H9 (cell line): ENCODE results near the gene DUSP1. TPM values are rescaled to one million over a fixed set of nuclear protein-coding genes. Genes with fewer than 3 reads are reported as not detected.

Source experiments
- DNase-seq: peaks from one replicate; pipeline ENCODE4 v3.0.0-alpha.2; 2017
- H2AFZ ChIP-seq: one replicate; pipeline ENCODE4 v1.6.1; 2013; ENCODE audit warnings: mild to moderate bottlenecking, low read length, control low read depth, moderate library complexity
- H2AK5ac ChIP-seq: 2 replicates; pipeline ENCODE4 v1.6.1; 2013; ENCODE audit warnings: low read length, control low read depth, mixed read lengths; ENCODE audit not compliant: insufficient read length
- H2BK120ac ChIP-seq: one replicate; pipeline ENCODE4 v1.6.1; 2013; ENCODE audit warnings: low read depth, mild to moderate bottlenecking, low read length, control low read depth, inconsistent platforms; ENCODE audit not compliant: poor library complexity, severe bottlenecking
- H2BK12ac ChIP-seq: 2 replicates; pipeline ENCODE4 v1.6.1; 2013; ENCODE audit warnings: low read length, control low read depth, mixed read lengths, low read depth; ENCODE audit not compliant: insufficient read length
- H2BK15ac ChIP-seq: 2 replicates; pipeline ENCODE4 v1.6.1; 2013; ENCODE audit warnings: low read depth, low read length, control low read depth
- H2BK20ac ChIP-seq: one replicate; pipeline ENCODE4 v1.6.1; 2013; ENCODE audit warnings: low read depth, mild to moderate bottlenecking, low read length, control low read depth, inconsistent platforms; ENCODE audit not compliant: poor library complexity, severe bottlenecking
- H2BK5ac ChIP-seq: 2 replicates; pipeline ENCODE4 v1.6.1; 2013; ENCODE audit warnings: low read length, control low read depth, mixed read lengths; ENCODE audit not compliant: insufficient read length
- H3K14ac ChIP-seq: 2 replicates; pipeline ENCODE4 v1.6.1; 2013; ENCODE audit warnings: low read length, control low read depth; ENCODE audit not compliant: insufficient read depth
- H3K18ac ChIP-seq: 2 replicates; pipeline ENCODE4 v1.6.1; 2013; ENCODE audit warnings: low read depth, mild to moderate bottlenecking, mixed read lengths, low read length, control low read depth; ENCODE audit not compliant: insufficient read length
- H3K23ac ChIP-seq: 2 replicates; pipeline ENCODE4 v1.6.1; 2013; ENCODE audit warnings: low read length, control low read depth, mixed read lengths, low read depth; ENCODE audit not compliant: insufficient read length
- H3K23me2 ChIP-seq: 2 replicates; pipeline ENCODE4 v1.6.1; 2013; ENCODE audit warnings: low read depth, mild to moderate bottlenecking, mixed read lengths, low read length, control low read depth; ENCODE audit not compliant: insufficient read length, poor library complexity, severe bottlenecking
- H3K27ac ChIP-seq: 2 replicates; pipeline ENCODE4 v1.5.1; 2013; ENCODE audit warnings: low read length, control low read depth, mixed read lengths, low read depth; ENCODE audit not compliant: insufficient read length
- H3K27me3 ChIP-seq: 2 replicates; pipeline ENCODE4 v1.6.1; 2013; ENCODE audit warnings: low read length, control low read depth, inconsistent platforms; ENCODE audit not compliant: insufficient read depth
- H3K4ac ChIP-seq: 2 replicates; pipeline ENCODE4 v1.6.1; 2013; ENCODE audit warnings: low read depth, mild to moderate bottlenecking, control low read depth, inconsistent platforms, low read length, moderate library complexity
- H3K4me1 ChIP-seq: 2 replicates; pipeline ENCODE4 v1.6.1; 2013; ENCODE audit warnings: low read length, control low read depth, inconsistent platforms; ENCODE audit not compliant: insufficient read depth
- H3K4me2 ChIP-seq: 2 replicates; pipeline ENCODE4 v1.6.1; 2013; ENCODE audit warnings: low read length, control low read depth, mixed read lengths; ENCODE audit not compliant: insufficient read length, insufficient read depth
- H3K56ac ChIP-seq: 2 replicates; pipeline ENCODE4 v1.6.1; 2013; ENCODE audit warnings: low read depth, mild to moderate bottlenecking, mixed read lengths, low read length, control low read depth; ENCODE audit not compliant: insufficient read length
- H3K79me1 ChIP-seq: 2 replicates; pipeline ENCODE4 v1.6.1; 2013; ENCODE audit warnings: low read depth, mild to moderate bottlenecking, moderate library complexity, low read length, control low read depth, inconsistent platforms; ENCODE audit not compliant: insufficient read depth, poor library complexity, severe bottlenecking
- H3K79me2 ChIP-seq: 2 replicates; pipeline ENCODE4 v1.6.1; 2013; ENCODE audit warnings: low read length, control low read depth, inconsistent platforms; ENCODE audit not compliant: insufficient read depth
- H3K9ac ChIP-seq: 2 replicates; pipeline ENCODE4 v1.6.1; 2013; ENCODE audit warnings: low read length, control low read depth, mixed read lengths; ENCODE audit not compliant: insufficient read length; ENCODE audit errors: extremely low read depth
- H3K9me3 ChIP-seq: one replicate; pipeline ENCODE4 v1.6.1; 2013; ENCODE audit warnings: low read depth, low read length, inconsistent platforms; ENCODE audit not compliant: control insufficient read depth
- H3T11ph ChIP-seq: one replicate; pipeline ENCODE4 v1.6.1; 2013; ENCODE audit warnings: mild to moderate bottlenecking, low read length, control low read depth, inconsistent platforms
- H4K20me1 ChIP-seq: one replicate; pipeline ENCODE4 v1.6.1; 2013; ENCODE audit not compliant: control insufficient read depth, insufficient read length, insufficient read depth
- H4K5ac ChIP-seq: 2 replicates; pipeline ENCODE4 v1.6.1; 2013; ENCODE audit warnings: low read depth, mild to moderate bottlenecking, mixed read lengths, low read length, control low read depth; ENCODE audit not compliant: insufficient read length
- H4K8ac ChIP-seq: replicated peaks from 2 replicates; pipeline ENCODE4 v1.6.1; 2013; ENCODE audit warnings: low read length, control low read depth, mixed read lengths, low read depth; ENCODE audit not compliant: insufficient read length
- H4K91ac ChIP-seq: 2 replicates; pipeline ENCODE4 v1.6.1; 2013; ENCODE audit warnings: low read depth, mild to moderate bottlenecking, moderate library complexity, mixed read lengths, low read length, control low read depth; ENCODE audit not compliant: insufficient read length
- H3K27ac Mint-ChIP-seq, 3 experiments: 2 replicates in 2 of 3; 3 replicates in 1 of 3; pipeline ENCODE4 v1.8.0; 2020 to 2021; ENCODE audit warnings: mixed read lengths in 3 of 3, mild to moderate bottlenecking in 1 of 3, moderate library complexity in 1 of 3
- H3K27me3 Mint-ChIP-seq: 2 replicates; pipeline ENCODE4 v1.8.0; 2021; ENCODE audit warnings: low read depth, mild to moderate bottlenecking, moderate library complexity, mixed read lengths
- H3K36me3 Mint-ChIP-seq, 3 experiments: 2 replicates in 2 of 3; 3 replicates in 1 of 3; pipeline ENCODE4 v1.8.0; 2020 to 2021; ENCODE audit warnings: low read depth in 3 of 3, mixed read lengths in 3 of 3; ENCODE audit not compliant: insufficient read depth in 1 of 3
- H3K4me1 Mint-ChIP-seq, 2 experiments: 2 replicates each; pipeline ENCODE4 v1.8.0; 2020; ENCODE audit warnings: mixed read lengths in 2 of 2
- H3K4me3 Mint-ChIP-seq, 2 experiments: 2 replicates in 1 of 2; 3 replicates in 1 of 2; pipeline ENCODE4 v1.8.0; 2020 to 2021; ENCODE audit warnings: mild to moderate bottlenecking in 2 of 2, mixed read lengths in 2 of 2, moderate library complexity in 1 of 2
- H3K9me3 Mint-ChIP-seq, 2 experiments: 2 replicates in 1 of 2; 3 replicates in 1 of 2; pipeline ENCODE4 v1.8.0; 2020; ENCODE audit warnings: mild to moderate bottlenecking in 2 of 2, mixed read lengths in 2 of 2, moderate library complexity in 1 of 2
- CTCF ChIP-seq: fragments of 200-600 bp; sonication (generic); conservative IDR thresholded peaks from 3 replicates; pipeline ENCODE4 v1.8.0; 2021; ENCODE audit warnings: antibody characterized with exemption, mild to moderate bottlenecking
- WGBS: extraction: QIAGEN DNeasy Blood & Tissue Kit; methylation state at CpG from one replicate; pipeline ENCODE4 v1.1.7; 2013; ENCODE audit warnings: missing lambda C conversion rate, low lambda C conversion rate, mixed read lengths; ENCODE audit not compliant: insufficient read length; ENCODE audit errors: extremely low coverage; 5-methylcytosine and 5-hydroxymethylcytosine counted together
- total RNA-seq: library from RNA; stranded (reverse); gene quantifications from 2 replicates; pipeline ENCODE4 v1.2.1, GENCODE V29; 2021

Gene DUSP1
- total RNA-seq, 1 experiment from 2014 or later = 10.9 TPM

DNA sequence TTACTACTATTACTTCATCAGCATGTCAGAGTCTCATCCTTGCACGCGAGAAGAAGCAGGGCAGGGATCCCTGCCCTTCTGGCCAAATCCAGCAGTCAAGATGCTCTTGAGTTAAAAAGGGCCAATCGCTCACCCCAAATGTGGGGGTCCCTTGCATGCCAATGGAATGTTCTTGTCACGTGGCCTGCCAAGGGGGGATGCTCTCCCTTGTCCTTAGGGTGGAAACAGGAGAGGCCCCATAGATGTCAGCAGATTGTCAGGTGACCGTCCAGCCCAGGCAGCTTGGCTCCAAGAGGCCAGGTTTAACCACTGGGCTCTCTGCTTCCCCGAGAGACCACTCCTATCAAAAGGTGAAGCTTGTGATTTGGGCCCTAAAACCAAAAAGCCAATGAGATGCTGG is 25.3 kb upstream of the DUSP1 start:
- no peak overlapping the region for H3K14ac ChIP-seq
- H2BK15ac ChIP-seq = no peak overlapping the region
- TF ChIP-seq CTCF = no peak
- H4K20me1 ChIP-seq = no peaks in the 10 kb centered on the region
- no peak overlapping the region for H3K9ac ChIP-seq
- peaks cover 7% of the 10 kb centered on the region for H3K4me1 ChIP-seq
- Mint-ChIP-seq H3K9me3 (no peaks in the 10 kb centered on the region), H3K27me3 (peaks cover 6% of the 10 kb centered on the region), H3K4me1 (peaks cover 3 to 7% of the 10 kb centered on the region in 2 experiments), H3K4me3 (no peak overlapping the region), H3K27ac (no peak overlapping the region), H3K36me3 (no peaks in the 10 kb centered on the region)
- no peak overlapping the region for H4K5ac ChIP-seq
- no peak overlapping the region for H3K27ac ChIP-seq
- no peak overlapping the region for H3K23ac ChIP-seq
- H2AK5ac ChIP-seq = no peak overlapping the region
- no peak overlapping the region for H3K4ac ChIP-seq
- no peak overlapping the region for H2BK5ac ChIP-seq
- H3K9me3 ChIP-seq = no peaks in the 10 kb centered on the region
- no CpG with 5 or more reads among the region's 6 CpGs for WGBS
- no peaks in the 10 kb centered on the region for H3K27me3 ChIP-seq
- H2BK120ac ChIP-seq = no peak overlapping the region
- H3K79me2 ChIP-seq = no peaks in the 10 kb centered on the region
- no peak overlapping the region for H4K91ac ChIP-seq
- DNase-seq = no peak
- H3K4me2 ChIP-seq = no peak overlapping the region
- no peak overlapping the region for H2AFZ ChIP-seq
- H3T11ph ChIP-seq = no peak overlapping the region
- no peak overlapping the region for H2BK12ac ChIP-seq
- H3K56ac ChIP-seq = no peak overlapping the region
- no peak overlapping the region for H4K8ac ChIP-seq
- H2BK20ac ChIP-seq = no peak overlapping the region
- no peak overlapping the region for H3K18ac ChIP-seq
- H3K23me2 ChIP-seq = no peaks in the 10 kb centered on the region
- no peaks in the 10 kb centered on the region for H3K79me1 ChIP-seq
